ENCODE results near the gene SHOX. TPM values are rescaled to one million over a fixed set of nuclear protein-coding genes. Genes with fewer than 3 reads are reported as not detected.

The SHOX gene
- total RNA-seq, 1 donor from 2014 or later: not detected

DNA sequence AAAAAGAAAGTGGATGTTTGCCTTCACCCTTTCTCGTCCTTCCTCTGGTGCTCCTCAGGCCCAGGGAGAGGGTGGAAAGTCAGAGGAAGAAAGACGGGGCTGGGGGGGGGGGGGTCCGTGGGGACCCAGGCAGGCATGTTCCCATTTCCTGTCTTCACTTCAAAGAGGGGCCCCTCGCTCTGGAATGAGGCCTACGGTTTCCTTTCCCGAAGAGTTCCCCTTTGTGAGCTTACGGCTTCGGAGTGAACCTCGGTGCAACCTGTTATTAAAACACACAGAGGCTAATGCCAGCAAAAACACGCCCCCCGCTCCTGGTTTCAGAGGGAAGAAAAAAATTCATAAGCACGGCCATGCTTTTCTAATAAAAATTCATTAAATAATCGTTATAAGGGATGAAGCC lies 40.1 kb downstream of the SHOX start:
- intact Hi-C loops (cut with micrococcal nuclease): no loop called here
- no peak for DNase-seq
- H3K4me3 Mint-ChIP-seq: no peak overlapping the region
- peaks cover 2% of the 10 kb centered on the region for H3K9me3 Mint-ChIP-seq
- no peak for ATAC-seq (ENCODE audit: low read depth)
- CTCF ChIA-PET: no interaction called here
- H3K4me1 Mint-ChIP-seq: no peaks in the 10 kb centered on the region
- H3K27ac Mint-ChIP-seq: no peak overlapping the region
- no peaks in the 10 kb centered on the region for H3K27me3 Mint-ChIP-seq
- H3K36me3 Mint-ChIP-seq (ENCODE audit: low read depth): no peaks in the 10 kb centered on the region
- POLR2A ChIA-PET: no interaction called here
- TF ChIP-seq, protein P1, sequence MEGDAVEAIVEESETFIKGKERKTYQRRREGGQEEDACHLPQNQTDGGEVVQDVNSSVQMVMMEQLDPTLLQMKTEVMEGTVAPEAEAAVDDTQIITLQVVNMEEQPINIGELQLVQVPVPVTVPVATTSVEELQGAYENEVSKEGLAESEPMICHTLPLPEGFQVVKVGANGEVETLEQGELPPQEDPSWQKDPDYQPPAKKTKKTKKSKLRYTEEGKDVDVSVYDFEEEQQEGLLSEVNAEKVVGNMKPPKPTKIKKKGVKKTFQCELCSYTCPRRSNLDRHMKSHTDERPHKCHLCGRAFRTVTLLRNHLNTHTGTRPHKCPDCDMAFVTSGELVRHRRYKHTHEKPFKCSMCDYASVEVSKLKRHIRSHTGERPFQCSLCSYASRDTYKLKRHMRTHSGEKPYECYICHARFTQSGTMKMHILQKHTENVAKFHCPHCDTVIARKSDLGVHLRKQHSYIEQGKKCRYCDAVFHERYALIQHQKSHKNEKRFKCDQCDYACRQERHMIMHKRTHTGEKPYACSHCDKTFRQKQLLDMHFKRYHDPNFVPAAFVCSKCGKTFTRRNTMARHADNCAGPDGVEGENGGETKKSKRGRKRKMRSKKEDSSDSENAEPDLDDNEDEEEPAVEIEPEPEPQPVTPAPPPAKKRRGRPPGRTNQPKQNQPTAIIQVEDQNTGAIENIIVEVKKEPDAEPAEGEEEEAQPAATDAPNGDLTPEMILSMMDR (IDR thresholded peaks at IDR 0.05): no peak

DNA sequence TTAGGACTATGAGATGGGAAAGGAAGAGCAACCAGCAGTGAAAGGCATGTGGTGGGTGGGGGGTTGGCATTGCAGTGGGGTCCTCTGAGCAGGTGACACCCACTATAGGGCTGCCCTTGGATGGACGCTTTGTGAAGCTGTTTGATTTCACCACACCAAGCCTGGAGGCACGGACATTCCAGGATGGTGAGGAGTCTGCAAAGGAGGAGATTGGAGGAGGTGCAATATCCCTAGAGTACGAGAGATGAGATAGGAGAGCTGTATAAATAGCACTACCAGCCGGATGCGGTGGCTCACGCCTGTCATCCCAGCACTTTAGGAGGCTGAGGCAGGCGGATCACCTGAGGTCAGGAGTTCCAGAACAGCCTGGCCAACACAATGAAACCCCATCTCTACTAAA lies 42.3 kb downstream of the SHOX start:
- ChIA-PET CTCF (no interaction called here), POLR2A (no interaction called here)
- Mint-ChIP-seq H3K4me3 (no peak overlapping the region), H3K4me1 (no peaks in the 10 kb centered on the region), H3K27ac (no peak overlapping the region), H3K9me3 (peaks cover 2% of the 10 kb centered on the region), H3K36me3 (ENCODE audit: low read depth) (no peaks in the 10 kb centered on the region), H3K27me3 (no peaks in the 10 kb centered on the region)
- intact Hi-C loops (cut with micrococcal nuclease): no loop called here
- DNase-seq (no peak), ATAC-seq (ENCODE audit: low read depth) (no peak)
- TF ChIP-seq, protein P1 (IDR thresholded peaks at IDR 0.05): no peak

DNA sequence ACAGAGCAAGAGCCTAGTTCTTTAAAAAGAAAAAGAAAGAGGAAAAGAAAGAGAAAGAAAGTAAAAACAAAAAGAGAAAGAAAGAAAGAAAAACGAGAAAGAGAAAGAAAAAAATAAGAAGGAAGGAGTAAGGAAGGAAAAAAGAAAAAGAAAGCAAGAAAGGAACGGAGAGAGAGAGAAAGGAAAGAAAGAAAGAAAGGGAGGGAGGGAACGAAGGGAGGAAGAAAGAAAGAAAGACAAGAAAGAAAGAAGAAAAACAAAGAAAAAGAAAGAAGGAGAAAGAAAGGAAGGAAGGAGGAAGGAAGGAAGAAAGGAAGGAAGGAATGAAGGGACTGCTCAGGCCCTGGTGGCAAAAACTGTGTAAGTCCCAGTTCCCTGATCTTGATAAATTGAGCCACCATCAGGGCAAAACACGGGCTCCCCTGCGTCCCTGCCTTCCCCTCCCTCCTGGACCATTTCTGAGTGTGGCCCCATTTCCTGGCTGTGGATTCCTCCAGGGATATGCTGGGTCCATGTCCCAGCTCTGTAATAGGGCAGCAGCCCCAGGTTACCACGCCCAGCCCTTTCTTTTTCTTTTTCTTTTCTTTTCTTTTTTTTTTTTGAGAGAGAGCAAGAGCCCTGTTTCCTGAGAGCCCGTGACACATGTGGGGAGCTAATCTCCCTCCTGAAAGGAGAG lies 44.8 kb downstream of the SHOX start:
- Mint-ChIP-seq H3K36me3 (ENCODE audit: low read depth) (no peaks in the 10 kb centered on the region), H3K27ac (no peak overlapping the region), H3K9me3 (peaks cover 3% of the 10 kb centered on the region), H3K4me3 (no peak overlapping the region), H3K4me1 (no peaks in the 10 kb centered on the region), H3K27me3 (no peaks in the 10 kb centered on the region)
- DNase-seq (no peak), ATAC-seq (ENCODE audit: low read depth) (no peak)
- POLR2A ChIA-PET: no interaction called here
- CTCF ChIA-PET: no interaction called here
- TF ChIP-seq, protein P1 (IDR thresholded peaks at IDR 0.05): no peak
- intact Hi-C loops (cut with micrococcal nuclease): no loop called here

DNA sequence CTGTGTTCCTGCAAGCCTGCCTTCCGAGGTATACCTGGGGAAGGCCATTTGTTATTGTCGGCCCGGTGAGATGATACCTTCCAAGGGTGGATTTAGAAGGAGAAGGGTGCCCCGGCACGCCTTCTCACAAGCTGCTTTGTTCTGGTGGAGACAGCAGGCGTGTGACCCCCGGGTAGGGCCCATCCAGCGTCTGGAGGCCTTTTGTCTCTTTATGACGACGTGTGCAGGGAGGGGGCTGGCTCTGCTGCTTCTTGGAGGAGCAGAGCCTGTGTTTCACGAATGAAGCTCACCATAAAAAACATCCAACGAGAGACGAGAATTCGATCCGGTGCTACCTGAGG lies 45.3 kb downstream of the SHOX start:
- Mint-ChIP-seq H3K27me3 (no peaks in the 10 kb centered on the region), H3K36me3 (ENCODE audit: low read depth) (no peaks in the 10 kb centered on the region), H3K4me1 (no peaks in the 10 kb centered on the region), H3K9me3 (peaks cover 3% of the 10 kb centered on the region), H3K27ac (no peak overlapping the region), H3K4me3 (no peak overlapping the region)
- DNase-seq: no peak
- intact Hi-C loops (cut with micrococcal nuclease): no loop called here
- TF ChIP-seq, protein P1 (IDR thresholded peaks at IDR 0.05): no peak
- POLR2A ChIA-PET: no interaction called here
- CTCF ChIA-PET: no interaction called here
- ATAC-seq (ENCODE audit: low read depth): no peak

DNA sequence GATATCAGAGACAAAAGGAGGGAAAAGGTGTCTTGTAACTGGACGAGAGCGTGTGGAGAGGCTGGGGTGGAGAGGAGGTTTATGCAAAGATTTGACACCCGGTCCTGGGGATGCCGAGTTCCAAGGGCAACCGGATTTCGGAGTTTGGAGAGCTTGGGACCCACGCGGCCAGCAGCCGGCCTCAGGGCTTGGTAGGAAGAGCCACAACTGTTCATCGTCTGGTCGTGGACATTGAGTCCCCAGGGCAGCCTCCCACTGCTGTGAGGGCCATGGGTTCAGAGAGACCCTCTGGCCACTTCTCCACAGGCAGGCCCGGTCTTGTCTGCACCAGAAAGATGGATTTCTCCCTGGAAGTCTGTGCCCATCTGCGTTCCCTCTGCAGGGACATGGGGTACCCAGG lies 46.8 kb downstream of the SHOX start:
- peaks cover 3% of the 10 kb centered on the region for H3K9me3 Mint-ChIP-seq
- intact Hi-C loops (cut with micrococcal nuclease): no loop called here
- no peak overlapping the region for H3K4me3 Mint-ChIP-seq
- TF ChIP-seq, protein P1 (IDR thresholded peaks at IDR 0.05): no peak
- no peaks in the 10 kb centered on the region for H3K27me3 Mint-ChIP-seq
- ATAC-seq (ENCODE audit: low read depth) (no peak), DNase-seq (no peak)
- POLR2A ChIA-PET: no interaction called here
- H3K27ac Mint-ChIP-seq: no peak overlapping the region
- CTCF ChIA-PET: no interaction called here
- H3K4me1 Mint-ChIP-seq: no peaks in the 10 kb centered on the region
- H3K36me3 Mint-ChIP-seq (ENCODE audit: low read depth): no peaks in the 10 kb centered on the region
